GM23338 (cell line): Measurements from ENCODE around the gene WNT2B. TPM values are rescaled to one million over a fixed set of nuclear protein-coding genes. Genes with fewer than 3 reads are reported as not detected.

Source experiments
- ATAC-seq: fragments of 200-7000 bp; cut with Tn5 transposase; 3 replicates; pipeline ENCODE4 v1.9.1; 2020
- DNase-seq: peaks from one replicate; pipeline ENCODE4 v3.0.0-alpha.2; 2015; ENCODE audit warnings: low spot score
- H2AFZ ChIP-seq: fragments of 200-600 bp; sonication (generic); 2 replicates; pipeline ENCODE4 v1.8.0; 2016; ENCODE audit warnings: antibody characterized with exemption, mild to moderate bottlenecking, moderate library complexity
- H3F3A ChIP-seq: fragments of 200-600 bp; sonication (generic); replicated peaks from 2 replicates; pipeline ENCODE4 v1.8.0; 2017; ENCODE audit warnings: antibody characterized with exemption, mixed run types, low read depth
- H3K27ac ChIP-seq: fragments of 200-600 bp; sonication (generic); 2 replicates; pipeline ENCODE4 v1.6.1; 2016; ENCODE audit warnings: low read depth
- H3K27me3 ChIP-seq: fragments of 200-600 bp; sonication (generic); 2 replicates; pipeline ENCODE4 v1.8.0; 2016; ENCODE audit warnings: mild to moderate bottlenecking, mixed run types, moderate library complexity; ENCODE audit not compliant: insufficient read depth
- H3K36me3 ChIP-seq: fragments of 200-600 bp; sonication (generic); 2 replicates; pipeline ENCODE4 v1.8.0; 2016; ENCODE audit warnings: mild to moderate bottlenecking; ENCODE audit not compliant: insufficient read depth
- H3K4me1 ChIP-seq: fragments of 200-600 bp; sonication (generic); 2 replicates; pipeline ENCODE4 v1.8.0; 2016; ENCODE audit warnings: mild to moderate bottlenecking, moderate library complexity; ENCODE audit not compliant: insufficient read depth
- H3K4me2 ChIP-seq: fragments of 200-600 bp; sonication (generic); 2 replicates; pipeline ENCODE4 v1.7.1; 2017; ENCODE audit warnings: mixed run types
- H3K4me3 ChIP-seq: fragments of 200-600 bp; sonication (generic); 2 replicates; pipeline ENCODE4 v1.6.1; 2016; ENCODE audit warnings: mixed run types
- H3K79me2 ChIP-seq: fragments of 200-600 bp; sonication (generic); replicated peaks from 2 replicates; pipeline ENCODE4 v1.8.0; 2017; ENCODE audit warnings: mild to moderate bottlenecking; ENCODE audit not compliant: insufficient read depth
- H3K9me2 ChIP-seq: fragments of 200-600 bp; sonication (generic); 2 replicates; pipeline ENCODE4 v1.8.0; 2017; ENCODE audit not compliant: insufficient read depth
- H4K20me1 ChIP-seq: fragments of 200-600 bp; sonication (generic); replicated peaks from 2 replicates; pipeline ENCODE4 v1.8.0; 2017; ENCODE audit warnings: mild to moderate bottlenecking; ENCODE audit not compliant: insufficient read depth
- H3K27ac Mint-ChIP-seq: 2 replicates; pipeline ENCODE4 v1.8.0; 2020; ENCODE audit warnings: inconsistent platforms, mild to moderate bottlenecking, moderate library complexity, mixed read lengths
- H3K27me3 Mint-ChIP-seq: 3 replicates; pipeline ENCODE4 v1.8.0; 2022; ENCODE audit warnings: low read depth, mild to moderate bottlenecking, moderate library complexity, mixed read lengths, inconsistent platforms; ENCODE audit not compliant: insufficient read depth, poor library complexity
- H3K36me3 Mint-ChIP-seq: 3 replicates; pipeline ENCODE4 v1.8.0; 2021; ENCODE audit warnings: low read depth, mild to moderate bottlenecking, inconsistent platforms, moderate library complexity, mixed read lengths
- H3K4me1 Mint-ChIP-seq: 3 replicates; pipeline ENCODE4 v1.8.0; 2020; ENCODE audit warnings: mild to moderate bottlenecking, inconsistent platforms, mixed read lengths
- H3K4me3 Mint-ChIP-seq: 3 replicates; pipeline ENCODE4 v1.8.0; 2021; ENCODE audit warnings: moderate library complexity, mild to moderate bottlenecking, inconsistent platforms, mixed read lengths
- H3K9me3 Mint-ChIP-seq: 3 replicates; pipeline ENCODE4 v1.8.0; 2020; ENCODE audit warnings: moderate library complexity, mild to moderate bottlenecking, inconsistent platforms, mixed read lengths
- CREB1 ChIP-seq: fragments of 250-450 bp; sonication (Bioruptor Pico); IDR thresholded peaks from 2 replicates; pipeline ENCODE4 v1.5.0; 2020; ENCODE audit warnings: low read depth, mild to moderate bottlenecking, moderate library complexity
- CTCF ChIP-seq, 2 experiments: fragments of 200-600 bp in 1 of 2; sonication (generic) in 1 of 2; conservative IDR thresholded peaks; 2 replicates each; pipeline versions ENCODE4 v1.5.1 to v1.6.1; 2016 to 2017; ENCODE audit warnings: antibody characterized with exemption in 2 of 2, low read depth in 2 of 2, mild to moderate bottlenecking in 2 of 2, moderate library complexity in 1 of 2
- ETS1 ChIP-seq: IDR thresholded peaks from 2 replicates; pipeline ENCODE4 v1.6.1; 2016; ENCODE audit warnings: antibody characterized with exemption
- EZH2 ChIP-seq: fragments of 200-600 bp; sonication (generic); IDR thresholded peaks from one replicate; pipeline ENCODE4 v1.8.0; 2017; ENCODE audit warnings: antibody characterized with exemption, mild to moderate bottlenecking, low read depth; ENCODE audit not compliant: unreplicated experiment
- EZH2phosphoT487 ChIP-seq: fragments of 200-600 bp; sonication (generic); IDR thresholded peaks from one replicate; pipeline ENCODE4 v1.8.1; 2018; ENCODE audit warnings: antibody characterized with exemption; ENCODE audit not compliant: unreplicated experiment
- JUNB ChIP-seq: IDR thresholded peaks from one replicate; pipeline ENCODE4 v1.6.1; 2016; ENCODE audit warnings: antibody characterized with exemption; ENCODE audit not compliant: unreplicated experiment
- NANOG ChIP-seq: IDR thresholded peaks from 2 replicates; pipeline ENCODE4 v1.6.1; 2016; ENCODE audit warnings: antibody characterized with exemption, borderline replicate concordance
- POLR2AphosphoS5 ChIP-seq: IDR thresholded peaks from 2 replicates; pipeline ENCODE4 v1.6.1; 2016; ENCODE audit warnings: antibody characterized with exemption, low read depth
- STAT1 ChIP-seq: IDR thresholded peaks from one replicate; pipeline ENCODE4 v1.6.1; 2016; ENCODE audit warnings: antibody characterized with exemption; ENCODE audit not compliant: unreplicated experiment
- ZNF114 ChIP-seq: fragments of 250-450 bp; sonication (Bioruptor Pico); IDR thresholded peaks from 2 replicates; pipeline ENCODE4 v1.5.0; 2020; ENCODE audit warnings: mild to moderate bottlenecking, moderate library complexity
- ZNF331 ChIP-seq: fragments of 250-450 bp; sonication (Bioruptor Pico); IDR thresholded peaks from 2 replicates; pipeline ENCODE4 v1.5.0; 2020; ENCODE audit warnings: low read depth, mild to moderate bottlenecking, moderate library complexity
- ZNF462 ChIP-seq: fragments of 250-450 bp; sonication (Bioruptor Pico); IDR thresholded peaks from 2 replicates; pipeline ENCODE4 v1.5.0; 2020; ENCODE audit warnings: mild to moderate bottlenecking, moderate library complexity
- polyA plus RNA-seq: library from polyadenylated mRNA; unstranded; fragments of >200 nt; fragmentation: Nextera tagmentation; extraction: Ambion mirVana; gene quantifications from 2 replicates; pipeline ENCODE4 v1.2.1, GENCODE V29; 2016
- total RNA-seq: library from RNA; depleted of rRNA; stranded (reverse); fragments of >200 nt; shearing (Covaris generic); gene quantifications from 2 replicates; pipeline ENCODE4 v1.2.3, GENCODE V29; 2014
- TF ChIP-seq, protein P1 (sequence below): IDR thresholded peaks from one replicate; pipeline ENCODE4 v1.6.1; 2018; ENCODE audit warnings: antibody characterized with exemption; ENCODE audit not compliant: unreplicated experiment

Gene WNT2B
- total and polyA plus RNA-seq, 2 experiments from 2014 or later = 0.50 to 0.90 TPM

GRCh38 chr1:112575154-112575804 is 66.5 kb downstream of the WNT2B start:
- no peaks in the 10 kb centered on the region for H3K9me2 ChIP-seq
- Mint-ChIP-seq H3K4me3 (no peak overlapping the region), H3K27ac (no peak overlapping the region), H3K27me3 (no peaks in the 10 kb centered on the region), H3K4me1 (no peaks in the 10 kb centered on the region), H3K9me3 (no peaks in the 10 kb centered on the region), H3K36me3 (peaks cover 31% of the 10 kb centered on the region)
- no peaks in the 10 kb centered on the region for H3K79me2 ChIP-seq
- H3K4me2 ChIP-seq = no peak overlapping the region
- H3K4me3 ChIP-seq = no peak overlapping the region
- no peaks in the 10 kb centered on the region for H3F3A ChIP-seq
- 0 out of 2 replicates have a peak, but pooled peaks cover 5% of the 10 kb centered on the region for H4K20me1 ChIP-seq
- no peaks in the 10 kb centered on the region for H3K4me1 ChIP-seq
- no peak overlapping the region for H2AFZ ChIP-seq
- ATAC-seq (no peak), DNase-seq (no peak)
- no peaks in the 10 kb centered on the region for H3K36me3 ChIP-seq
- no peaks in the 10 kb centered on the region for H3K27me3 ChIP-seq
- H3K27ac ChIP-seq = no peak overlapping the region
- TF ChIP-seq ZNF331 (CRISPR knock-in tag) = no peak
- no peak for TF ChIP-seq CREB1 (CRISPR knock-in tag)
- no peak for TF ChIP-seq POLR2AphosphoS5
- no peak for TF ChIP-seq STAT1
- no peak for TF ChIP-seq CTCF (conservative IDR thresholded peaks at IDR 0.05; ENCODE audit: low read depth in 2 of 2)
- no peak for TF ChIP-seq EZH2phosphoT487
- TF ChIP-seq, protein P1, sequence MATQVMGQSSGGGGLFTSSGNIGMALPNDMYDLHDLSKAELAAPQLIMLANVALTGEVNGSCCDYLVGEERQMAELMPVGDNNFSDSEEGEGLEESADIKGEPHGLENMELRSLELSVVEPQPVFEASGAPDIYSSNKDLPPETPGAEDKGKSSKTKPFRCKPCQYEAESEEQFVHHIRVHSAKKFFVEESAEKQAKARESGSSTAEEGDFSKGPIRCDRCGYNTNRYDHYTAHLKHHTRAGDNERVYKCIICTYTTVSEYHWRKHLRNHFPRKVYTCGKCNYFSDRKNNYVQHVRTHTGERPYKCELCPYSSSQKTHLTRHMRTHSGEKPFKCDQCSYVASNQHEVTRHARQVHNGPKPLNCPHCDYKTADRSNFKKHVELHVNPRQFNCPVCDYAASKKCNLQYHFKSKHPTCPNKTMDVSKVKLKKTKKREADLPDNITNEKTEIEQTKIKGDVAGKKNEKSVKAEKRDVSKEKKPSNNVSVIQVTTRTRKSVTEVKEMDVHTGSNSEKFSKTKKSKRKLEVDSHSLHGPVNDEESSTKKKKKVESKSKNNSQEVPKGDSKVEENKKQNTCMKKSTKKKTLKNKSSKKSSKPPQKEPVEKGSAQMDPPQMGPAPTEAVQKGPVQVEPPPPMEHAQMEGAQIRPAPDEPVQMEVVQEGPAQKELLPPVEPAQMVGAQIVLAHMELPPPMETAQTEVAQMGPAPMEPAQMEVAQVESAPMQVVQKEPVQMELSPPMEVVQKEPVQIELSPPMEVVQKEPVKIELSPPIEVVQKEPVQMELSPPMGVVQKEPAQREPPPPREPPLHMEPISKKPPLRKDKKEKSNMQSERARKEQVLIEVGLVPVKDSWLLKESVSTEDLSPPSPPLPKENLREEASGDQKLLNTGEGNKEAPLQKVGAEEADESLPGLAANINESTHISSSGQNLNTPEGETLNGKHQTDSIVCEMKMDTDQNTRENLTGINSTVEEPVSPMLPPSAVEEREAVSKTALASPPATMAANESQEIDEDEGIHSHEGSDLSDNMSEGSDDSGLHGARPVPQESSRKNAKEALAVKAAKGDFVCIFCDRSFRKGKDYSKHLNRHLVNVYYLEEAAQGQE = no peak
- no peak for TF ChIP-seq EZH2
- TF ChIP-seq NANOG = no peak
- no peak for TF ChIP-seq JUNB
- no peak for TF ChIP-seq ZNF114 (CRISPR knock-in tag)
- no peak for TF ChIP-seq ETS1
- no peak for TF ChIP-seq ZNF462 (CRISPR knock-in tag)
